ENCODE measurements around the gene VPS9D1.

Gene VPS9D1

DNA sequence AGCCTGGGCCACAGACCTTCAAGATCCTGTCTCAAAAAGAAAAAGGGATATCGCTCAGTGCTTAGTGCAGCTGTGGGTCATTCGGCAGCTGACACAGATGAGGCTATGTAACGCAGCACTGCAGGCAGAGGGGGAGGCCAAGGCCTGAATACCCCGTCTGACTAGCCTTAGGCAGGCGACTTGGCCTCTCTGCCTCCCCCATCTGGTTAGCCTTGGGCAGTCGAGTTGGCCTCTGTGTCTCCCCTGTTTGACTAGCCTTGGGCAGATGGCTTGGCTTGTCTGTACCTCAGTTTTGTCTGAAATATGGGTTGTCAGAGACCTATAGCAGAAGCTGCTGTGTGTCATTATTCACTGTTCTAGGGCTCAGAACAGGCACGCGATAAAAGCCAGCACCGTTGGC, 53.1 kb downstream of the VPS9D1 start:
- TF ChIP-seq, protein P1, sequence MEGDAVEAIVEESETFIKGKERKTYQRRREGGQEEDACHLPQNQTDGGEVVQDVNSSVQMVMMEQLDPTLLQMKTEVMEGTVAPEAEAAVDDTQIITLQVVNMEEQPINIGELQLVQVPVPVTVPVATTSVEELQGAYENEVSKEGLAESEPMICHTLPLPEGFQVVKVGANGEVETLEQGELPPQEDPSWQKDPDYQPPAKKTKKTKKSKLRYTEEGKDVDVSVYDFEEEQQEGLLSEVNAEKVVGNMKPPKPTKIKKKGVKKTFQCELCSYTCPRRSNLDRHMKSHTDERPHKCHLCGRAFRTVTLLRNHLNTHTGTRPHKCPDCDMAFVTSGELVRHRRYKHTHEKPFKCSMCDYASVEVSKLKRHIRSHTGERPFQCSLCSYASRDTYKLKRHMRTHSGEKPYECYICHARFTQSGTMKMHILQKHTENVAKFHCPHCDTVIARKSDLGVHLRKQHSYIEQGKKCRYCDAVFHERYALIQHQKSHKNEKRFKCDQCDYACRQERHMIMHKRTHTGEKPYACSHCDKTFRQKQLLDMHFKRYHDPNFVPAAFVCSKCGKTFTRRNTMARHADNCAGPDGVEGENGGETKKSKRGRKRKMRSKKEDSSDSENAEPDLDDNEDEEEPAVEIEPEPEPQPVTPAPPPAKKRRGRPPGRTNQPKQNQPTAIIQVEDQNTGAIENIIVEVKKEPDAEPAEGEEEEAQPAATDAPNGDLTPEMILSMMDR (IDR thresholded peaks at IDR 0.05), result no peak

- TF ChIP-seq, protein P1 (IDR thresholded peaks at IDR 0.05), result no peak
These were observed 59.5 kb downstream of the VPS9D1 start for GRCh38 chr16:89661215-89661614.

- TF ChIP-seq, protein P1 (IDR thresholded peaks at IDR 0.05), result no peak
These were observed 60.6 kb downstream of the VPS9D1 start for GRCh38 chr16:89660146-89660545.

DNA sequence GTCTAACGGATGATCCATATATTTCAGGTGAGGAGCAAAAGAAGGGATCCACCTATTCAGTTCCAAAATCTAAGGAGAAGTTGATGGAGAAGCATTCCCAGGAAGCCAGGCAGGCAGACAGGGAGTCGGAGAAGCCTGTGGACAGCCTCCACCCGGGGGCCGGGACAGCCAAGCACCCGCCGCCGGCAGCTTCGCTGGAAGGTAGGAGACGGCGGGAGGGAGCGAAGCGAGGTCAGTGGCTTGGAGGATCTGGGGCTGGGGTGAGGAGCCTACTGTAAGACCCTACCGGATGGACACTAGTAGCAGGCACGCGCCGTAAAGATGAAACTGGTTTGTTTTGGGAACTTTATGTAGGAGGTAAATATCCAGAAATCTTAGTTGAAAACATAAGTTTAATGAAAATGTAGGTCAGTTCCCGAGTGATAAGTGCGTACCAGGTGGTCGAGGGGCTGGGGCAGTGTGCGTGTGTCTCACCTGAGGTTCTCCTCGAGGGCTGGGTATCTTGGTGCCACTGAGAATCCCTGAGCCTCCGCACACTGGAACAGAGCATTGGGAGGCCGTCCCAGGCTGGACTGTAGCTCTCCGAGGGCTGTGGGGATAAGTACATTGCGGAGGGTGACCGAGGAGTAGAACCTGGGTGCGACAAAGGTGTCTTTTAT, 62.3 kb downstream of the VPS9D1 start:
- TF ChIP-seq, protein P1 (IDR thresholded peaks at IDR 0.05), result no peak

DNA sequence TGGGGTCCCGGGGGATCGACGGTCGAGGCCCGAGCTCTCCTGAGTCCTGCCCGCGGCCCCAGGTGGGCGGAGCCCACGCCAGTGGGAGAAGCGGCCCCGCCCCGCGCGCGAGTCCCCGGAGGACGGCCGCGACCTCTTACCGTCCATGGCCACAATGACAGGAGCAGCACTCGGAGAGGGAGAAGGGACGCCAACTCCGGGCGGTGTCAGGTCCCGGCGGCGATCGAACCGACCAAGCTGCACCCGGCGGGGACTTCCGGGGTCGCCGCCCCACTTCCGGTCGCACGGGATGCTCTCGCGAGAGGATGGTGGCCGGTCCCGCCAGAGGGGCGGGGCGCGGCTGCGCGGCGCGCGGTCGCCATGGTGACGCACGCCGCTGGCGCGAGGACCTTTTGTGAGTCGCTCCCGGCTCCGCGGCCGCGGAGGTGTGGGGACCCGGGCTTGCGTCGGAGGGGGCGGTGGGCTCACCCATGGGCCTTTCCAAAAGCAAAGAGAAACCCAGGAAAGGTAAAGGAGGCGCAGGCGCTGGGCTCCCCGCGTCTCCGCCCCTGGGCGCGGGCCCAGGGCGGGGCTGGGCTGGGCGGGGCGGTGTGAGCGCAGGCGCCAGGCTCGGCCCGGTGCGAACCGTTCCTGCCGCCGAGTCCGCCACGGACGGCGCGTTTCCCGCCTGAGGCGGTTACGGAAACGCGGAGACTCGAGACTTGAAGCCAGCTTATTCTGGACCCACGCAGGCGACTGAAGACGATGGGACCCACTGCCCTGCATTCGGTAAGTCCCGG, 63.1 kb downstream of the VPS9D1 start, which contains the start of the genes CHMP1A and SPATA33:
TSS of gene CHMP1A (minus strand) at position 267 of the 779 bp plus-strand sequence. CDS start at position 147, 120 bp downstream.
TSS of gene SPATA33 (plus strand) at position 395 of the 779 bp plus-strand sequence. CDS start at position 471, 76 bp downstream.
- TF ChIP-seq, protein P1 (IDR thresholded peaks at IDR 0.05), result no peak
